NCI-H146 (cell line): ENCODE measurements around the gene FILIP1L.
A peak's percentile ranks its signal among the peaks of the same experiment; 100 is the strongest.

Experiments used
- DNase-seq: peaks from one replicate; lab custom pipeline; 2025; lab: John Stamatoyannopoulos, UW

FILIP1L gene

GRCh38 chr3:100042166-100042981 lies 71.9 kb downstream of the FILIP1L start:
- no peak for DNase-seq

DNA sequence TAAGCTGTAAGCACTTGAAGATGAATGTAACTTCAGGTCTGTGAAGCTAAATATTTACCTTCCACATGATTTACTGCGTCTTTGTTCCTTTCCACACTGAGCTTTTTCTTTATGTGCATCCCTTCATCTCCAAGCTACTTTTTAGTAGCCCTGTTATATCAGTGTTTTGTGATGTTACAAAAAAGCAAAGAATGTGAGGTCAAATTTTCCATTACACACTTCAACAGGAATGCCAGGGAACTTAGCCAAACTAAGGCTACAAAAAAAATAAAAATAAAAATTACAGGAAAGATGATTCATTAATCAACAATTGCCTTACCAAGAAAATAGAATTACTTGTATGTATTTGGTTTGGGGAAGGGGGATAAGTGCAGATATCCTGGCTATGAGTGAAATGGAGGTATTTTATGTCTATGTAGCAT lies 73.0 kb downstream of the FILIP1L start:
- DNase-seq = no peak

GRCh38 chr3:100040451-100041225 lies 73.7 kb downstream of the FILIP1L start:
- DNase-seq = no peak

DNA sequence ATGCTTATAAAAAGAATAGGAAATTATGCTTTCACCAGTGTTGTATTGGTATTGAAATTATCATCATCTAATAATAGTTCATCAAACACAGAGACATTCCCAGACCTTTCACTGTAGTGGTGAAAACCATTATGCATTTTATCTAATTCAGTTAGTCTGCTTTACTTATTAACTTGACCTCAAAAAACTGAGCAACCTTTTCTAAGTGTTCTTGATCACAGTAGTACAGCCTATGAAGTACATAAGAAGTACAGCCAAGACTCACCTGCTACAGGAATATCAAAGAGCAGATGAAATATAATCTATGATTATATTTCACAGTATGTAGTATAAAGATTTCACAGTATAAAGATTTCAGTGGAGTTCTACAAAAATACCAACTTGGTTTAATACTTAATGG lies 75.2 kb downstream of the FILIP1L start:
- no peak for DNase-seq

- DNase-seq = no peak
Measured at GRCh38 chr3:100033903-100034471, 80.3 kb downstream of the FILIP1L start.

DNA sequence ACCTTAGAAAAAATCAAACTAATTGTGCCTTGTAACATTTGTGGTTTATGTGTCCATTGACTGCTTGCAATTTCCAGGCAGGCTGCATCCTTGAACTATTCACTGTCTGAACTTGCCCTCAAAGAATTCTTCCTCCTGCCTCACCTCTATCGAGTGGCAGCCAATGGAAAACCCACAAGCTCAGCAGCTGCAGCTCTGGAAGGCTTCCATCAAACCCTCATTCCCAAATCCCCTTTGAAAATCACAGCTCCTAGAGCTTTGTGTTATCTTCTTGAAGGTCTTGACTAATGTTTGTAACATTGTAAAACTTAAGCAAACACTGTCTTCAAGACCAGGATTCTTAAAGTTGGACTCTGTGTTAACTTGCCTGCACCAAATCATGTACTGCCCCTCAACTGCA lies 81.1 kb downstream of the FILIP1L start:
- DNase-seq = no peak

GRCh38 chr3:100032243-100032642 lies 82.1 kb downstream of the FILIP1L start:
- no peak for DNase-seq

- DNase-seq = no peak
Measured at GRCh38 chr3:100030914-100031425, 83.3 kb downstream of the FILIP1L start.

DNA sequence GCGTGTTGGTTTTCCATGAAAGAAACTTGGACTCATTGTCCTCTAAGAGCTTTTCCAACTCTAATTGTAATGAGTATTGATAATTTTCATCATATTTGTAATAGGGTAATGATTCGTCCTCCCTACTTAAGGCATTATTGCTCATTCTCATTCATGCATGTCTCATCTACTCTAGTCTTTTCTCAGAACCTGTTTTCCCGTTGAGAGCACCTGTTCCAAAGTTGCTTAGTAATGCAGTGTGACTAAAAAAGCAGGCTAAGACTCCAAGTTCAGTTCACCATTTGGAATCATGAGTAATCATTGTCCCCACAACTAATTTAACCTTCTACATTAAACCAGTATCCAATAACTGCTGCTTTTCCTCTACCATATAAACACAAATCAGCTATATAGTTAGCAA lies 84.0 kb downstream of the FILIP1L start:
- no peak for DNase-seq

GRCh38 chr3:100029689-100030088 lies 84.6 kb downstream of the FILIP1L start:
- no peak for DNase-seq

DNA sequence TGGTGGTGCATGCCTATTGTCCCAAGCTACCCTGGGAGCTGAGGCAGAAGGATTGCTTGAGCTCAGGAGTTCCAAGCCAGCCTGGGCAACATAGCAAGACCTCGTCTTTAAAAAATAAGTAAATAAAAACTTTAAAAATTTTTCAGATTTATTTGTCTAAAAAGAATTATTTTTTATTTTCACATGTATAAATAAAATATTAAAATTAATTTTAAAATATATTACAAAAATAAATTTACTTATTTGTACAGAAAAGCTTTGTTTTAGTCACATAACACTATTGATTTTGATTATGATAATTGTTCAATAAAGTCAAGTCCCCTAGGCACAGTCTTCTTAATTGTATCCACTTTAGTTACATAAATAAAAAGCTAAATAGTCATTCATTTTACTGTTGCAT lies 85.2 kb downstream of the FILIP1L start:
- DNase-seq = no peak

DNA sequence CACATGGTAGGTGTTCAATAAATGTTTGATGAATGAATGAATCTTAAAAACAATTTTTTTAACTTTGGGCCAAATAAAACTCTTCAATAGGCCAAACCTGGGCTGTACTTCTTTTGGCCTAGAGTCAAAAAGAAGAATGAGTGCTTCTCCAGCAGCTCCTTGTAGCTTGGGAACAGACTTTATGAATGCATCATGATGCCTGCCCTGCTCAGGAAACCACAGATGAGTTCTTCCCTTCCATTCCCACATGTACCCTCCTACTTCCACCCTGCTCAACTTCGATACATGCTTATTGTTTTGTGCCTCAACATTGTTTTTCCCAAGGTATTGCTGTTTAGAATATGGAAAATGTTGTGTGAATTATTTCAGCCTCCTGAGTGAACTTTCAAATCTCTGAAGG lies 87.0 kb downstream of the FILIP1L start:
- no peak for DNase-seq

GRCh38 chr3:100024520-100025303 lies 89.6 kb downstream of the FILIP1L start:
- no peak for DNase-seq

- no peak for DNase-seq
Measured at GRCh38 chr3:100023595-100023994, 90.7 kb downstream of the FILIP1L start.

DNA sequence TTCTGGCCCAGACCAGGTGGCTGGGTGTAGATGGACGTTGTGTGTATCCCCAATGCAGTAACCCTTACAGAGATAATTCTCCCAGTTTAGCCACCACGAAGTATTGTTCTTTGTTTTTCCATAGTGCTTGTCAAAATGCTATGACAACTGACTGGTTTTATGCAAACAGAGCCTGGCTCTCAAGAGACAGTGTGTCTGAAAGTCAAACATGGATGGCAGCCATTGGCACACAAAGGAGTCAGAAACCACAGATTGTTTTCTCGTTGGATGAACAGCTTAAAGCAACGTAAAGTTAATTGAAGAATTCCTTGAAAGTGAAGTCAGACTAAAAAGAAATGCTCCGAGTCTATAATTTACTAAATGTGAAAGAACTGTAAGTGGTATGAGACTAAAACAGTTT lies 91.2 kb downstream of the FILIP1L start:
- DNase-seq = peak; percentile 58

GRCh38 chr3:100022506-100022905 lies 91.8 kb downstream of the FILIP1L start:
- no peak for DNase-seq

- no peak for DNase-seq
Measured at GRCh38 chr3:100020876-100021644, 93.2 kb downstream of the FILIP1L start.

DNA sequence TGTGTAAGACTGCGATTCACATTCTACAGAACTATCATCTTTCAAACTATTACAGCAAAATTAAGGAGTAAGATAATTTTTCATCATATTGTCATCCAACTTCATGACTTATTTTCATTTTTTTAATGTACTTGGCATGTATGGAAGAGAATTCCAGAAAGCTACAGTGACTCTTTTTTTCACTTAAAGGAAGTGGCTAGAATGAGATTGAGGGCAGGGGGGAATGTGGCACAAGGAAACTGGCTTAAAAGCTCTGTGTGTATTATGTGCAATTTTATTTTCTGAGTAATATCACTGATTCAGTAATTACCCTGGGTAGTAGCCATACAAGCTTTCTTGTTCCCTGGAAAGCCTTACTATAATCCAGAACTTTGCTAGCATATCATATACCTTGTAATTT lies 94.6 kb downstream of the FILIP1L start:
- DNase-seq = no peak

- no peak for DNase-seq
Measured at GRCh38 chr3:100018806-100019205, 95.5 kb downstream of the FILIP1L start.

- no peak for DNase-seq
Measured at GRCh38 chr3:100010087-100010417, 104.2 kb downstream of the FILIP1L start.
